Right cardiac atrium (tissue), 5 donors: ENCODE measurements around the gene DOK6. TPM values are rescaled to one million over a fixed set of nuclear protein-coding genes. Genes with fewer than 3 reads are reported as not detected.

Experiments used
- ATAC-seq, 2 donors: fragments of 200-7000 bp; cut with Tn5 transposase; one replicate each; pipeline versions ENCODE4 v1.8.0 to v1.9.1; 2020; ENCODE audit warnings: moderate library complexity in 2 of 2, mild to moderate bottlenecking in 1 of 2
- DNase-seq, 3 donors: peaks; one replicate each; pipeline ENCODE4 v3.0.0-alpha.2; 2020
- H3K27ac ChIP-seq: one replicate; pipeline ENCODE4 v1.5.1; 2013; ENCODE audit warnings: mild to moderate bottlenecking, low read length, control low read depth, moderate library complexity
- H3K27me3 ChIP-seq: one replicate; pipeline ENCODE4 v1.6.1; 2013; ENCODE audit not compliant: control insufficient read depth, insufficient read depth
- H3K4me1 ChIP-seq: one replicate; pipeline ENCODE4 v1.6.1; 2013; ENCODE audit warnings: low read length; ENCODE audit not compliant: control insufficient read depth, insufficient read depth
- H3K4me3 ChIP-seq: one replicate; pipeline ENCODE4 v1.5.1; 2013; ENCODE audit warnings: low read length, control low read depth
- H3K9me3 ChIP-seq: one replicate; pipeline ENCODE4 v1.6.1; 2013; ENCODE audit warnings: low read length; ENCODE audit not compliant: control insufficient read depth
- WGBS: extraction: QIAGEN DNeasy Blood & Tissue Kit; methylation state at CpG from one replicate; pipeline ENCODE4 v1.1.7; 2013; 5-methylcytosine and 5-hydroxymethylcytosine counted together
- intact Hi-C, 4 donors: fragments of 100-400 bp; cut with DNase I; formaldehyde crosslinking; loops; one replicate each; pipeline versions ENCODE4 v1.11.0 to v1.14.0; 2022 to 2023
- polyA plus RNA-seq: library from polyadenylated mRNA; stranded (reverse); fragments of 200-250 nt; gene quantifications from one replicate; pipeline ENCODE4 v1.2.3, GENCODE V29; 2013
- total RNA-seq, 4 donors: library from RNA; stranded (reverse); fragmentation: NEBNext Ultra II Directional; extraction: Animal tissue kit (Norgen Biotek cat#: 25700); gene quantifications; one replicate each; pipeline ENCODE4 v1.2.1, GENCODE V29; 2021
- donor health status: healthy with polysubstance abuse.
- donor health status: DM: no; HTN: yes; CAD: no.
- donor health status: DM: no; HTN: no; CAD: no.
- donor health status: DM: no; HTN: yes; CAD: no; lungs with severe emphysema.
- donor health status: DM: yes; HTN: yes; CAD: no.

The DOK6 gene
- total and polyA plus RNA-seq, 5 donors = 3.9 to 12.4 (median 8.2) TPM

DNA sequence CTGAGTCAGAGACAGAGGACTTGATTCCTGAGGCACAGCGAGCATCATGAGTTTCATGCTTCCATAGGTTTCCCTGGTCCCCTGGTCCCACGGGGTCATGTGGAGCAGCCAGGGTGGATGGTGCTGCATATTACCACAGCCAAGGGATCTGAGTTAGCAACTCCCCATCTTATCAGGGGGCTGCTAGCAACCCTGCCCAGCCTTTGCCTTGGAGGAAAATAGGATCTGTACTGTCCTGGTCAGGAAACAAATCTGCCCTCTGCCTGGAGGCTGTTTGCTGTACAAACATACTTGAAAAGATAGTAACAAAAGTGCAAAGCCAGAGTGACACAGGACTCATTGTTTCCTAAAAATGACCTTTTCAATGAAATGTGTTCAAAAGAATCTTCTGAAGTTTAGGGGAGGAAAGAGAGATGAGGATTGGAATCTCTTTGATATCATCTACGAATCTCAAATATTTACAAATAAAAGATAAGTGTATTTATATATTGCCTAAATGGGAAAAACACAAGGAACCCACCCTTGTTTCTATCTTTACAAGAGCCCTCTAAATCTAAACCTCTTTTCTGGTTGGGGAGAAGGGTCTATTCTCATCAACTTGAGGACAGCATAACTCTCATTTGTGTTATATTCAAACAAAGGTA lies 352.2 kb downstream of the DOK6 start:
- H3K4me1 ChIP-seq = no peaks in the 10 kb centered on the region
- intact Hi-C loops = loop anchor here in 1 of 4 donors (10.0 kb wide), 1 partner anchor 488 kb away; no protein-coding TSS in a partner anchor
- no peak overlapping the region for H3K4me3 ChIP-seq
- 80% methylated on average over 3 of the region's 3 CpGs for WGBS
- no peak overlapping the region for H3K27ac ChIP-seq
- H3K9me3 ChIP-seq = no peaks in the 10 kb centered on the region
- no peaks in the 10 kb centered on the region for H3K27me3 ChIP-seq
- DNase-seq (no peak), ATAC-seq (no peak)

DNA sequence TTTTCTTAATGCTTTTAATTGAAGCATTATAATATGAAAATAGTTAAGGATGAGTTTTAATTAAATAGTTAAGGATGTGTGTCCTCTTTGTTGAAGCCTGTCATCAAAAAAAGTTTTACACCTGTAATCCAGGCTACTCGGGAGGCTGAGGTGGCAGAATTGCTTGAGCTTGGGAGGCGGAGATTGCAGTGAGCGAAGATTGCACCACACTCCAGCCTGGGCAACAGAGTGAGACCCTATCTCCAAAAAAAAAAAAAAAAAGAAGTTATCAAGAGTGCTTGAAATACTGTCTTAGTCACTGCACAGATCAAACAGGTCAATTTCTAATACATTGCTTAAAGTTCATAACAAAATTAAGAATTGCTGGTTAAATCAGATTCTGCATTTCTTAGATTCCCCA lies 353.4 kb downstream of the DOK6 start:
- Histone ChIP-seq H3K27me3 (no peaks in the 10 kb centered on the region), H3K4me3 (no peak overlapping the region), H3K27ac (no peak overlapping the region), H3K9me3 (no peaks in the 10 kb centered on the region), H3K4me1 (no peaks in the 10 kb centered on the region)
- ATAC-seq (no peak), DNase-seq (no peak)
- intact Hi-C loops = loop anchor here in 1 of 4 donors (10.0 kb wide), 1 partner anchor 489 kb away; no protein-coding TSS in a partner anchor
- 95% methylated on average over 3 of the region's 3 CpGs for WGBS

DNA sequence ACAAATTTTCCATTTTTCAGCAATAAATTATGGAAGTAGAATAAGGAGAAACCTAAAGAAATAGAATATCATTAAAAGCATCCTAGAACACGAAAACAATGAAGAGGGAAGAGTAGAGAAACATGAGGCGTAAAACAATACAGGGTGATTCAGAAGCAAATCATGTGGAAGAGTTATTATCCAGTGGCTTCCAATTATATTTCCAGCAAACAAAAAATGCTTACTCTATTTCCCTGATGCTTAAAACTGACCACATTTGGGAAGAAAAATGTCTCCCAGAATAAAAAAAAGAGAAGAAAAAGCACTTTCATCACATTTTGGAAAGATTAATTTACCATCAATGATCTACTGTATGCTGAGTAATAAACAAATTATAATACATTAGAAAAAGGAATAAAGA lies 354.4 kb downstream of the DOK6 start:
- intact Hi-C loops = loop anchor here in 1 of 4 donors (10.0 kb wide), 1 partner anchor 490 kb away; no protein-coding TSS in a partner anchor
- H3K27me3 ChIP-seq = no peaks in the 10 kb centered on the region
- 89% methylated on average over 2 of the region's 2 CpGs for whole genome bisulfite sequencing
- DNase-seq (no peak), ATAC-seq (no peak)
- H3K27ac ChIP-seq = no peak overlapping the region
- no peaks in the 10 kb centered on the region for H3K4me1 ChIP-seq
- H3K4me3 ChIP-seq = no peak overlapping the region
- H3K9me3 ChIP-seq = no peaks in the 10 kb centered on the region

DNA sequence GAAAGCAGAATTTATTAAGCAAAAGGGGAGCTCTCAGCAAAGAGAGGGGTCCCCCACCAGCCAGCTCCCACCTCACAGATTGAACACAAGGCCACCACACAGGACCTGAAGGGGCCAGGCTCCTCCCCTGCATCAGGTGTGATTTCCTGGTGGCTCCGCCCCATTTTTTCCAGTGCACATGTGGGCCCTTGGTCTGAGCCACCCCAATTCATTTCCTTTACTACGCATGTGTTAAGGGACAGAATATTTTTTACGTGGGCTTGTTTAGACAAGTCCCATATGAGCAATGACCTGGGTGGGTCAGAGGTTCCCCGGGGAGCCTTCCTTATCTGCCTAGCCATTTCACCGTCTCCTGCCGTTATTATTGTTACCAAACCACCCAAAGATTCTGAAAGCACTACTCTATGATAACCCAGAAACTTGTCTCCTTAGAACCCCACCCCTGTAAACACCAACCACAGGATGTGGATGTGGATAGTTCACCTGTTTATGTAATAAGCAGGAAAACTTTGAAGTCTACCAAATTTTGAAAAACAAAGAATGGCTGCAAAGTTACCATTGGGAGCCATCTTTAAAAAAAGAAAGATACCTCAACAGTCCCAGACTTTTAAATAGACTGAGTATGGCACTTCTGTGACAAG lies 355.3 kb downstream of the DOK6 start:
- Histone ChIP-seq H3K27me3 (no peaks in the 10 kb centered on the region), H3K4me1 (no peaks in the 10 kb centered on the region), H3K27ac (no peak overlapping the region), H3K9me3 (no peaks in the 10 kb centered on the region), H3K4me3 (no peak overlapping the region)
- DNase-seq (no peak), ATAC-seq (no peak)
- intact Hi-C loops = loop anchor here in 1 of 4 donors (10.0 kb wide), 1 partner anchor 491 kb away; no protein-coding TSS in a partner anchor
- 86% methylated on average over 6 of the region's 6 CpGs for WGBS

DNA sequence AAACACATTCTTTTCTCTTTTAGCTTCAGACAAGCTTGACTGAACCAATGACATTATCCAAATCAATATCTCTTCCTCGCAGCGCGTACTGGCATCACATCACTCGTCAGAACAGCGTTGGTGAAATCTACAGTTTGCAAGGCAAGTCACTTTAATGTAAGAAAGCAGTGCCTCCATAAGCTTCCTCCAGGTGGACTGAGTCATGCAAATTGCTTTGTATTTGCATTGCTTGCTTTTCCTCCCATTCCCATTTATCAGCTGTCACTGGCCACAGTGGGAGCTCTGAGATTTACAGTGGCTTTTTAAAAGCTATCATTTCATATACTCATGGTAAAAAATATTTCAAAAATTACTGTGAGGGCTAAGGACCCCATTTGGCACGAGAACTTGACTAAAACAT lies 357.0 kb downstream of the DOK6 start:
- no peak overlapping the region for H3K27ac ChIP-seq
- intact Hi-C loops = loop anchor here in 1 of 4 donors (10.0 kb wide), 1 partner anchor 493 kb away; no protein-coding TSS in a partner anchor
- H3K9me3 ChIP-seq = no peaks in the 10 kb centered on the region
- H3K4me1 ChIP-seq = no peaks in the 10 kb centered on the region
- H3K27me3 ChIP-seq = no peaks in the 10 kb centered on the region
- ATAC-seq = no peak
- H3K4me3 ChIP-seq = no peak overlapping the region
- DNase-seq = no peak
- 76% methylated on average over 6 of the region's 6 CpGs for WGBS

DNA sequence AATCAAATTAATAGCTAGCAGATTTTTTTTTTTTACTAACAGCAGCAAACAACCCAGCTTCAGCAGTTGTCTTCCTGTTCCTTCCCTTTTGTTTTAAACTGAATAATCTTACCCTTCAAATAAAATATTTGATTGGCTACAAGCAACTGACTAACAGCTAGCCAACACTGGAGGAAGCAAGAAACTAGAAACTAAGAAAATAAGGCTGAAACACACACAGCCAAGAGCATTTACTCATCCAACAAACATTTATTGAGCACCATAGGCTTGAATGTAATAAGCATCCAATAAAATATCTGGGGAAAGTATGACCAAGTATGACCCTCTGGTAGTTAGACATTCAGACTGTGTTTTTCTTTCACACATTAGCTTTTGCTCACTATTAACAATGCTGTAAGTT lies 357.8 kb downstream of the DOK6 start:
- H3K9me3 ChIP-seq = no peaks in the 10 kb centered on the region
- H3K4me1 ChIP-seq = no peaks in the 10 kb centered on the region
- H3K27ac ChIP-seq = no peak overlapping the region
- intact Hi-C loops = loop anchor here in 1 of 4 donors (10.0 kb wide), 1 partner anchor 494 kb away; no protein-coding TSS in a partner anchor
- no peak for DNase-seq
- no peak overlapping the region for H3K4me3 ChIP-seq
- H3K27me3 ChIP-seq = no peaks in the 10 kb centered on the region
- no peak for ATAC-seq

DNA sequence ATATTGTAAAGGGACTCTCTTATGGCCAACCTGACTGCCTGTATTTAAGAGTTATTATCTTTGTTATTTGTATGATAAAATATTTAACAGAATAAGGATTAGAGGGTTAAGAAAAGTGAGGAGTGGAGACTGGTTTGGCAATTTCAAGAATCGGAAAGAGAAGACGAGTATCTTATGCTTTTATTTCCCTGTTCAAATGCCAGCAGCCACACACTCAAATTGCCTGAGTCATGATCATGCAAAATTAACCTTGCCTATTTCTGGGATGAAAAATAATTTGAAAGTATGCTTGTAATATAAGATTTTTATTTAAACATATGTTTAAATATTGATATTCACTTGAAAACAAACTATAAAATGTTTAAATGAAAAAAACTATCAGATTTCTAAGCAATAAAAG lies 358.4 kb downstream of the DOK6 start:
- intact Hi-C loops = loop anchor here in 1 of 4 donors (10.0 kb wide), 1 partner anchor 494 kb away; no protein-coding TSS in a partner anchor
- ATAC-seq (no peak), DNase-seq (no peak)
- no peak overlapping the region for H3K27ac ChIP-seq
- H3K4me1 ChIP-seq = no peaks in the 10 kb centered on the region
- 59% methylated on average over 2 of the region's 2 CpGs for WGBS
- no peak overlapping the region for H3K4me3 ChIP-seq
- no peaks in the 10 kb centered on the region for H3K27me3 ChIP-seq
- no peaks in the 10 kb centered on the region for H3K9me3 ChIP-seq

DNA sequence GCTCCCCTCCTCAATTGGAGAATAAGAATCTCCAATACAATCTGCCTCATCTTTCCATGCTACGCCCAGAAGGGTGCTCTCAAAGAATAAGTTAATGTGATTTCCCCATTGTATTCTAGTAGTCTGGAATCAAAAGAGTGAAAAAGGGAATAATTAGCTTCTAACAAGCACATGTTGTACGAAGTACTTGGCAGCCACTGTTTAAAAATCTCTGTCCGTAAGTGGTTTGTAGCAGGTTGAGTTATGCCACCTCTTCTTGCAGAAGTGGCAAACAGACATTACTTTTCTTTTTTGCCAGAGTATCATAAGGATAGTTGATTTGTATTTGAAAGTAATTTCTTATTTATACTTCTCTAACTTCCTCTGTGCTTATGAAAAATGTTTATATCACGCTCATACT lies 362.3 kb downstream of the DOK6 start:
- WGBS = 60% methylated on average over 4 of the region's 4 CpGs
- Histone ChIP-seq H3K27me3 (no peaks in the 10 kb centered on the region), H3K4me3 (no peak overlapping the region), H3K4me1 (no peaks in the 10 kb centered on the region), H3K9me3 (no peaks in the 10 kb centered on the region), H3K27ac (no peak overlapping the region)
- peak in 1 of 2 donors; percentile 38 for ATAC-seq
- intact Hi-C loops = no loop called here
- no peak for DNase-seq

DNA sequence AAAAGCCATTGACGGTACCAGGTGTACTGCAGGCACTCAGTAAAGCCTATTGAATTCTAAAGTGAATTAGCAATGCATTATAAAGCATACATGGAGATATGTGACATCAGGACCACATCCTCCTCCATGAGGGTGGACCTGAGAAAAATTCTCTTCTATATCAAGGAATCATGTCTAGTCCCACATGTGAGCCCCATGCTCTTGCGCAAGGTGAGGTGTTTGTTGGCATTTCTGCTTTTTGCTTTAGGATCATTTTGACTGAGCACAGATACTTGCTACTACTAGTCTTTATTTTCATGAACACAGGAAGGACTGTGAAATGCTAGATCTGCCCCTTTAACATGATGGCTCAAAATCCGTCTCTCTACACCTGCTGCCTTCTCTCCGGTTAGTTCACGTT lies 363.1 kb downstream of the DOK6 start:
- ATAC-seq (no peak), DNase-seq (no peak)
- Histone ChIP-seq H3K4me3 (no peak overlapping the region), H3K9me3 (no peaks in the 10 kb centered on the region), H3K27ac (no peak overlapping the region), H3K27me3 (no peaks in the 10 kb centered on the region), H3K4me1 (no peaks in the 10 kb centered on the region)
- 99% methylated on average over 5 of the region's 5 CpGs for WGBS
- intact Hi-C loops = no loop called here

DNA sequence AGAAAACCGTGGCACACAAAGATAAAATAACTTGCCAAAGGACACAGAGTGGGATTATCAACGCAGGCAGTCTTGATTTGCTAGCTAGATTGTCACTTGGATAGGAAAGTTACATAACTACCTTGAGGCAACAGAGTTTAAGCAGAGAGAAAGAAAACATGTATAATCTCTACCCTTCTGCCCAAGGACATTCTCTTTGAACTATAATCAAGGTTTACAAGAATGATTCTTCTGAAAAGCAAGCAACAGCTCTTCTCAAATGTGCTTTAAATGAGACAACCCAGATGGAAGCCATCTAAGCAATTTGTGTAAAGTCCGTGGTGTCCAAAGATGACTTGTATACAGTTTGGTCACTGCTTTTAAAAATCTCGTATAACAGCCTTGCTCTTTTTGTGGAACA lies 369.6 kb downstream of the DOK6 start:
- no peak for ATAC-seq
- Histone ChIP-seq H3K27ac (no peak overlapping the region), H3K4me3 (no peak overlapping the region), H3K9me3 (no peaks in the 10 kb centered on the region), H3K27me3 (no peaks in the 10 kb centered on the region), H3K4me1 (no peaks in the 10 kb centered on the region)
- DNase-seq = no peak
- 72% methylated on average over 4 of the region's 4 CpGs for WGBS
- intact Hi-C loops = no loop called here

DNA sequence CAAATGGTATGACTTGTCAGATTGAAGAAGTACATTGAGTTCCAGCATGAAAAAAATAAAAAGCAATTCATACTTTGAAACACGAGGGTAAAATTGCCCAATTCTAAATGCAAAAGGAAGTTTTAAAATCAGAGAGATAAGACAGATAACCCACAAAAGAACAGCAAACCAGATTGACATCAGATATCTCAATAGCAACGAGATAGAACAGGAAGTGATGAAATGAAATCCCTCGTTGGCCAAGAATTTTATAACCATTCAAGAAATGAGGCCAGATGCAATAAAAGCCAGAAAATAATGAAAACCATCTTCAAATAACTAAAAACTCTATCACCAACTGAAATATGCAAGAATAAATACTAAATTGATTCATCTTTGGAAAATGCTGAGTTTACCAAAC lies 374.1 kb downstream of the DOK6 start:
- no peak overlapping the region for H3K27ac ChIP-seq
- intact Hi-C loops = no loop called here
- no peaks in the 10 kb centered on the region for H3K4me1 ChIP-seq
- DNase-seq (no peak), ATAC-seq (no peak)
- no peak overlapping the region for H3K4me3 ChIP-seq
- no peaks in the 10 kb centered on the region for H3K27me3 ChIP-seq
- whole genome bisulfite sequencing = 30% methylated on average over 3 of the region's 3 CpGs
- no peaks in the 10 kb centered on the region for H3K9me3 ChIP-seq
